ENCODE results near the gene CTNNBL1.

Gene CTNNBL1

DNA sequence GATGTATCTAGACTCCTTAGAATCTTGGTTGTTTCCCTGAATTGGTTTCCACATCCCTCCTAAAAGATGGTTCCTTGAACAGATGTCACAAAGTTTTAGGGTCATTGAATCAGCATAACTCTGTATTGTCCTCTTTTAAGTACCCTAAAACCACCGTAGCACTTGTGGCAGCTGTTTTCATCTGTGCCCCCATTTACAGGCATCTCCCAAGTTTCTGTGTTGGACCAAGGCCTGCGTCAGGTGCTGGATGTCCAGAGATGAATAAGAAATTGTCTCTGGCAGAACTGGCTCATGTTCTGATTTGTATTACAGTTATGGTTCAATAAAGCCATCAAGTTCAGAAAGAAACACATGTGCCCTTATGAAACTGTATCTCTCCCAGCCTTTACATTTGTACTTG is 48.3 kb downstream of the CTNNBL1 start:
- no peak for DNase-seq

DNA sequence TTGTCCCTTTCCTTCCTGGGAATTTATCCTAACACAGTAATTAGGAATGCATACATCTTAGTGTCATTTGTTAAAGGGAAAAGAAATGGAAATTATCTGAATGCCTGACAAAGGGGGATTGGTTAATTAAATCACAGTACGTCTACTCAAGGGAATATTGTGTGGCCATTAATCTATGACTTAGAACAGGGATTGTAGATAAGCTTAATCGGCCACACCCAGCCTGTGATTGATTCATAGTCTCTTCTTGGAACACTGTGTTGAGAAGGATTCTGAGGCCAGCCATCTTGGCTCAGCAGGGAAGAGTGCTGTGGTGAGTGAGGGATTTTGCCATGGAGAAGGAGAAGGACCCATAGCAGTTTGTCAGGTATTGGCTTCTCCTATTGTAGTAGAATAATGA is 50.5 kb downstream of the CTNNBL1 start:
- no peak for DNase-seq

DNA sequence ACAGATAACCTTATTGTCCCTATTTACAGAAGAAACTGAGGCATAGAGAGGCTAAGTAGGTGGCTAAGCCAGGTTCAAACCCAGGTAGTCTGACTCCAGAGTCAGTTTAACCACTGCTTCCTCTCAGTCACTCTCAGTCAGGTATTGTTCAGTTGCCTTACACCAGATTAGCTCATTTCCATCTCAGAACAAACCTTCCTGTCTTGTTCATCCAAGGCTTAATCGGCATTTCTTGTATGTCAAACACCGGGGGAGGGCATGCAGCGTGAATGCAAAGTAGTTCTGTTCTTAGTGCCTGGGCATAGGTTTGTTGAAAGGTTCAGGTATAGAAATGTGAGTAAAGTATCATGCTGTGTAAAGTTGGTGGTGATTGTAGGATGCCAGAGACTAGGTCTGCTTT is 51.7 kb downstream of the CTNNBL1 start:
- DNase-seq = peak; percentile 49

DNA sequence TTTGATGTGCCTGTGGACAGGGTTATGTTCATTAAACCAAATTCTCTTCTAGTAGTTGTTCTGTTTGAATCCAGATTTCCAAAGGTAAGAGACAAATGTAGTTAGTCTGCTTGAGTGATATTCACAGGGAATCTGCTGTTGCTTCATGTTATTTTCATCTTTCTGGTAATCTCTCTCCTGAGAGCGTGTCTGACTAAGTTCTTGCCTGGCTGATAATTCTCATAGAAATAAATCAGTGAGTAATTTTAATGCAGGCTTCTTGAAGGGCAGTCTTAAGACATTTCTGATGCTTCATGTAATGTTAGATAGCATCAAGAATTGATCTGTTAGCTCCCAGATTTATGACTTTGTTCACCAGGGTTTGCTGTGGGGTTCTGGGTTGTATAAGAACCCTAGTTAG is 54.2 kb downstream of the CTNNBL1 start:
- DNase-seq = no peak

DNA sequence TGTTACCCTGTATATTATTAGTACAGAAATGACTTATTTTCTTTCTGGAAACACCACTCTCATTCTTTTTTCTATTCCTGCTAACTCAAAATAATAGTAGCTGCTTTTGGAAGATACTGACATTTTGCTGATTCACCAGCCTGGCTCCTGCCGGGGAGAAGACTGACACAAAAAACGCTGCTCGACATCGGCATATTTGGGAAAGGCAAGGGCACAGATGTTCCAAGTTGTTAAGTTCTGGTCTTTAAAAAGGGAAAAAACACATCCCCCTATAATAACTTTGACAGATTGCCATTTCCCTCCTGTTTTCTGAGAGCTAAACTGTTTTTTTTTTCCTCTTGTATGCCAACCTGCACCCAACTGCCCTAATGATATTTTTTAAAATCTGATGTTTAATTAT is 55.4 kb downstream of the CTNNBL1 start:
- DNase-seq = no peak

DNA sequence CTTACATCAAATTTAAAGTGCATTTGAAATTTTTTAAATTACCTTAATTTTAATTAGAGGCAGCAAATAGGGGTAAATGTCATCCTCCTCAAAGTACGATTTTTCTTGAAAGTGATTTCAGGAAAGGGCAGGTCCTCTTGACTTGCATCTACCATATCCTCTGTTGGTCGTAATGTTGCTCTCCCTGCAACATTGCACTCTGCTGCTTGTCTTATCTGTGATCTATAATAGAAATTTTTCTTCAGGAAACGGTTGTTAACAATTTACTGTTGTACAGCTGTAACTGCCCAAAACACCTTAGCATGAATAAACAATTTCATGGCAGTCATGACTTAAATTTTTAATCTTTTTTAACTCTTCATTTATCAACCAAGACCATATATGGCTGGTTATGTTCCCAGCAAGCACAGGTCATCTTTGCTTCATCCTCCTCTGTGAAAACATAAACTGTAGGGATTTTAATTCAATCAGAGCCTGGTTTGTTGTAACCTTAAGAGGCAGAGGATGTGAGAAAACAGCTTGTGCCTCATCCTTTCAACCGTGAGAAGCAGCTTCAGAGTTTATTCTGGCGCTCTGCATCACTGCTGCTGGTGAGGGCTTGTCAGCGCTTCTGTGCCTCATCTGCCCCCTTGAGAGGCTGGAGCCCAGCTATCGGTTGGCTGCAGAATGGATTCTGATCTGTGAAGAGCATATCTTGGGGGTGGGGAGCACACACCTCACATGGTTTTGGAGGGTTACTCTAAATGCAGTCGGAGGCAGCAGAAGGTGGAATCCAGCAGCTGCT is 56.0 kb downstream of the CTNNBL1 start:
- no peak for DNase-seq

DNA sequence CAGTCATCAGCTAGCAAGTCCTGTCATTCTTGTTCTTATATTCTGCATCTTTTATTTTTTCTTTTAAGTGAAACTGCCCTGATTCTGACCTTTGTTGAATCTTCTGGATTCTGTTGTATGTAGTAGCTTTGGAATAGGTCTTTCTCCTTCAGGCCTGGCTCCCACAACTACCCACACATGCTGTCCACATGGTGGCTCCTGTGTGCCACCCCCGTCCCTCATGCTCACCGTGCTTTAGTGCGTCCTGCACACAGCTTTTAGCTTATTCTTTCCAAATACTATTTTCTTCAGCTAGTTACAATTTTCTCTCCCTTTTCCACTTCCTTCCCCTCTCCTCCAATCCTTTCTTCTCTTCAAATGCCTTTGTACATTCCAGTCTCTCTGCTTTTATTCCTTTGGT is 61.8 kb downstream of the CTNNBL1 start:
- DNase-seq = no peak

DNA sequence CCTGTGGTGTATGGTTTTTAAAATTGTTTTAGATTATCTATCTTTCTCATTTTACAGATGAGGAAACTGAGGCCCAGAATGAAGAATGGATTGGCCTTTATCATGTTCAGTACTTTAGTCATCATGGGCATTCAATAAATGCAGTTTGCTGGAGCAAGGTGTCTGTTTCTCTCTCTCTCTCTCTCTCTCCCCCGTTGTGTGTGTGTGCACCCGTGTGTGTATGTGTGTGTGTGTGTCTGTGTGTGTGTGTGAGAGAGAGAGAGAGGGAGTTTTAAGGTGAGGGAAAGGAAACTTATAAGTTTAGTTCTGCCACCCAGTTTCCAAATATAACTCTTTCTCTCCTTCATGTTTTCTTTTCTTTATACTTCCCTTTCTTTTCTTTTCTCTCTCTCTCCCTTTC is 62.4 kb downstream of the CTNNBL1 start:
- DNase-seq = no peak

DNA sequence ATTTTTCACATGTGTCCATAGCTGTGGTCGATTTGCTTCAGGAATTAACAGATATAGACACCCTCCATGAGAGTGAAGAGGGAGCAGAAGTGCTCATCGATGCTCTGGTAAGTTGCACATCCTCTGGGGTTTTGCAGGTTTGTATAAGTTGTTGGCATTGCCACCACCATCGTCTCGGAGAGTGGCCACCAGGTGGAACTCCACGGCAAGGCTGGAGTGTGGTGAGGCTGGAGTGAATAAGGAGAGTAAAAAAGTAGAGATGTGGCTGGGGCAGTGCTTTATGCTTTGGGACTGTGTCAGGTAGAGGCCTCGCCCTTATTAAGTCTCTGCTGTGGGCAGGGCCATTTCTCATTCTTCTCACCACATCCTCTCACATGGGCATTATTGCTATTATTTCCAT is 63.7 kb downstream of the CTNNBL1 start:
- DNase-seq = no peak

DNA sequence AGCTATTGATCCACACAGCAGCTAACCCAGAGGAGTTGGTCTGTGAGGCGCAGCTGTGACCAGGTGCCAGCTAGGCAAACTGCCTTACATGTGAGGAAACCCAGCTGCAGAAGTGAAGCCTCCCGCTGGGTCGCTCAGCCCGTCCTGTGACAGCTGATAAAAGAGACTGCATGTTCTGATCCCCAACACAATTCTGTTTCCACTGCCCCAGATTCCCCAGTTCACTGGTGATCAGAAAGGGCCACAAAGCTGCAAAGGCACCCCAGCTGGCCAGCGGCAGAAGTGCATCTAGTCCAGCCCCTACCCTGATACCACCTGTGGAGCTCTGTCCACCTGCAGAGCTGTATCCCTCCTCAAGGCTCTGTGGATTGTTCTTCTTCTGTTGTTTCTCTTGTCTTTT is 64.5 kb downstream of the CTNNBL1 start:
- peak; percentile 15 for DNase-seq

DNA sequence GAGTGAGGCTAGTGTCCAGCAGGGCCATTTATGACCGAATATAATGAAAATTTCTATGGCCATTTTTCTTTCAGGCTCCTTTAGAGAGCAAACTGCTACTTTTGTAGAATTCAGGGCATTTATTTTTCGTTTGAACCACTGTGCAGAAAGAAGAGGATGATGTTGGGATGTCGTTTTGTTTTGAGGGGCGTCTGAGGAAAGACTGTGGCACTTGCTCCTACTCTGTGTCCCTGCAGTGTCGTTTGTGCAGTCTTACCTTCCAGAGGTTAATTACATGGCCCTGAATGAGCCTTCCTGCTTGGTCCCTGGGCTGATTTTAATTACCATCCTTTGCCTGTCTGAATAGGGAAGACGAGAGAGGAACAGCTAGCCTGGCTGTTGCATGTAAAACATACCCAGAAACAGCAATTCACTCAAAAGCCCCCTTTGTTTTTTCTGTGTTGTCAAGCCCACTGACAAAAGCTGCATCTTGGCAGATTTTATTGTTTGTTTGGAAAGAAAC is 65.3 kb downstream of the CTNNBL1 start:
- no peak for DNase-seq

DNA sequence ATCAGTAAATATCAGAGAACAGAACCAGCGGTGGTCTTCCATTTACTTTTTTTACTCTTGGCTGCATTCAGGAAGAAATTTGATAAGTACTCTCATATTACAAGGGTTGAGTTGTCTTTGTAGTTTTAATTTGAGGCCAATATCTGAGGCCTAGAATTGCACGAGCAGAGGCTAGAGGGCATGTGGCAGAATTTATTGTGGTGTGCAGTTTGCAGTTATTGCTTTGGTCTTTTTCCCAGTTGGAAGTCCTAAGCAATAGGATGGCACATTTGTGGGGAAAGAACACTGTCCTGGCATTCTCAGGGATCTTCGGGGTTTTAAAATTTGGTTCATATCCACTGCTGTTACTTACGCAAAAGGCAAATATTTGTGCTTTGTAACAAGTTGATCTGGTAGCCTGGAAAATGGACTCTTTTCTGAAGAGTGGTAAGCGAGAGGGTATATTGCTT is 66.0 kb downstream of the CTNNBL1 start:
- no peak for DNase-seq

DNA sequence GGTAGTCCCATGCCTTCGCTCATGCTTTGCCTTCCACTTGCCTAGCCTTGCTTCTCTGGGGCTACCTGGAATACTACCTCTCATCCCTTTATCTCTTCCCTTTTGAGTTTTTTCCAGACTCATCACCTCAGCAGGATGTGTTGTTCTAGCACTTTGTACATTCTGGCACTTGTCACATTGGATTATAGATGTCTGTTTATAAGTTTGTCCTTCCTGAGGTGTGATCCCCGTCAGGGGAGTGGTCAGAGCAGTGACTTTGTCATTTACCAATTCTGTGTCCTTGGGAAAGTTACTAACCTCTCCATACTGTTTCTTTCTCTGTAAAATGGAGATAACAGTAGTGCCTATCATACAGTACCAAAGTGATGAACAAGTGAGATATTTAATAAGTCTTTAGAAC is 66.5 kb downstream of the CTNNBL1 start:
- no peak for DNase-seq

DNA sequence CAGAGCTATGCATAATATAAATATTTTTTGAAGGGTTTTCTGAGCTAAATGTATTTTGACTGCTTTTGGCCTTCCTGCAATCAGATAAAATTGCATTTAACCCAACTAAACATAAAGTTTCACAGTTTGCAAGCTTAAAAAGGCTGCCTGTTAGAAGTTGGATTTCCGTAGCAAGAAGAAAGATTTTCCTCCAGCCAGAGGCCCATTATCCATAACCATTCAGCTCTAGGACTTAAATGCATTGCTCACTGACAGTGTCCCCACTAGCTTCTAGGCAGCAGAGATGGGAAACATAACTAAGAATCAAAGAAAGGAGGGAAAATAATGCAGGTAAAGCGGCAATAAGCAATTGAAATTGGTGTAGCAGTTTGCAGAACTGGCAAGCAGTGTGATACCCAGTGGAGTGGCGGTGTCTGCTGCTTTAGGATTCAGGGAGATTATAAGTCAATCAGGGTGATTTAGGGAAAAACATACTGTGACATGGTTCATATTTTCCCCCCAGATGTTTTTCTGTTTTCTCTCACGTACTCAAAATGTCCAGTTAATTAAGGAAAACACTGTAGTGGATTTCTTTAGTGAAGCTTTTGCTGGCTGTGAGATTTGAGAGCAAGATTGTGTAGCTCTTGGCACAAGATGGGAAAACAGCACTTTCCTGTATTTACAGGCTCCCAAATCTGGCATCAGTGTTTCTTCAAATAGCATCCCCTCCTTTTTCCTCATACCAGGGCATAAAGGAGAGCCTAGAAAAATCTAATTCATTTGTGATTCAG is 69.1 kb downstream of the CTNNBL1 start:
- DNase-seq = no peak

DNA sequence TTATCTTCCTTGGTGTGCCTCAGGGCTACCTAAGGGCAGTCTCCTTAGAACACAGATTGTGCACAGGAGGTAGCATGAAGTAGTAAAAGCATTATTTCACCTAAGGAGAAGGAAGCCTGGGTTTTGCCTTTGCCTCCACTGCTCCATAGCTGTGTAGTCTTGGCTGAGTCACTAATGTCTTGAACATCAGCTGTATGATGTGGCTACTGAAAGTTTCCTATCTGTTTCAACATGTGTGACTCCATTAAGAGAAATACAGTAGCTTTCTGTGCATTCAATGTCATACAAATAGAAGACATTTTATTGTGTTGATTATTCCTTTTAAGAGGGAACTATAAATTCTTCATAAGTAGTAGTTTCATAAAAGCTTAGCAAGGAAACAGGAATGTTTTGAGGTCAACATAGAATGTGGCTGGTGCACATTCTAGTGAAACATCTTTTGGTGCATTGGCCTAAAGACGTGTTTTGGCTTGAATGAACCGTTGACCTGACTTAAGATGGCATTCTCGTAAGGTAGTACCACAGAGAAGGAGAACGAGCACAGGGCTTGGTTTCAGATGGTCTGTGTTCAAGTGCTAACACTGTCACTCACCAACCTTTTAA is 70.6 kb downstream of the CTNNBL1 start:
- no peak for DNase-seq

DNA sequence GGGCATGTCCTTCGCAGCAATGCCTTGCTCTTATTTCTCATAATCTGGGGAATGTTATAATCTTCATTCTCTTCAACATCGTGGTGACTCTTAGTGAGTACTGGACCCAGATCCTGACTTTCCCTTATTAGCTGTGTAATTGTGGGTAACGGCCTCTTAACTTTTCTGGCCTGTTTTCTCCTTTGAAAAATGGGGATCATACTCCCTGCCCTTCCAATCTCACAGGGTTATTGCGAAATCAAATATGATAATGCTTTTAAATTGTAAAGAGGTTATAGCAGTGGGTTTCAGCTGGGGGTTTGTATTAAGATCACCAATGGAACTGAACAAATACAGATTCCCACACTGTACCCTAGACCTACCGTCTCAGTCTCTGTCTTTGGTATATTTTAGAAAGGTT is 77.1 kb downstream of the CTNNBL1 start:
- DNase-seq = no peak

DNA sequence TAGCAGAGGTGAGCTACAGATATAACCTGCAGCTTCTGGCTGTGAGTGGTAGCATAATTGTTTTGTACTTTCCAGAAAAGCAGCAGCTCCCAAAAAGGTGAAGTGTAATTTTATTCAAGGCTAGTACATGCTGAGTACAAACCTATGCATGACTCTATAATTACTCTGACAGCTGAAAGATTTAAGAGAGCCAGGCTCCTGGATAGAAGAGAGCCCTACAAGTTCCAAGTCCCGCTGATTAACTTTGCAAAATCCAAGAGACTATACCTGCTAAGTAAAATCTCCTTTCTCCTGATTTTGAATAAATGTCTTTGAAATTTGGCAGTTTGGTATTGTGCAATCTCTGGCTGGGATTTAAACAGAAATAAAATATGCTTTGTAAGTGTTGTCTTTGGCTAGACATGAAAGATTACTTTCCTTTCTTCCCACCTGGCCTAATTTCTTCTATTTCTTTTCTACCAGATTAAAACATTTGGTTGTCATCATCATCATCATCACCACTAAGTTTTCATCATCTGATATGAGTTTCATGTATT is 79.5 kb downstream of the CTNNBL1 start:
- DNase-seq = no peak

DNA sequence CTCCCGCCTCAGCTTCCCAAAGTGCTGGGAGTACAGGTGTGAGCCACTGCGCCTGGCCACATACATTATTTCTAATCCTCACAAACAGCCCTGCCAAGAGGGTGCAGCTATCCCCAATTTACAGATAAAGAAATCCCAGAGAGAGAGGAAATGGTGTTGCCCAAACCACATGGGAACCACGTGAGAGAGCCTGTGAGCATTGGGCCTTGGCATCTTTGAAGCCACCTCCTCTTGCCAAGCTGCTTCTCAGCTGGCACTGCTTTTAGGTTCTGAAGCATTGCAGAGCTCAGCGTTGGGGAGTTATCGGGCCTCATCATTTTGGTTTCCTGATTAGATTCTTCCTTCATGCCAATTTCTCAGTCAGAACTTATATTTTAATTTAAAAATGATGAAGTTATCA is 80.3 kb downstream of the CTNNBL1 start:
- no peak for DNase-seq

DNA sequence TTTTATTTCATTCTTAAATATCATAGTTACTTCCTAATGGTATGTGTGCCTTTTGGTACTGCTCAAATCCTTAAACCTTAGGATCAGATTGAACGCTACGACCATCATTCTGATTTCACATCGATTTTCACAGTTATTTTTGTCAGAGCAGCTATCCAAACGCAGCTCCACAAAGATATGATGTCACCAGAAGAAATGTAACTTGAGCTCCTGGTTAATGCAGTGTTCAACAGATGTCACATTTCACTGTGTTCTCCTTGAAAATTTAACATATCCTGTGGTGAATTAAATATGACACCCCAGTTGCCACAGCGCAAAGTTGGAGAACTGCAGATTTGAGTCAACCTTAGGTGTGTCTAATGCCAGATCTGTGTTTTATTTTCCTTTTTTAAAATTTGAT is 81.4 kb downstream of the CTNNBL1 start:
- DNase-seq = no peak

DNA sequence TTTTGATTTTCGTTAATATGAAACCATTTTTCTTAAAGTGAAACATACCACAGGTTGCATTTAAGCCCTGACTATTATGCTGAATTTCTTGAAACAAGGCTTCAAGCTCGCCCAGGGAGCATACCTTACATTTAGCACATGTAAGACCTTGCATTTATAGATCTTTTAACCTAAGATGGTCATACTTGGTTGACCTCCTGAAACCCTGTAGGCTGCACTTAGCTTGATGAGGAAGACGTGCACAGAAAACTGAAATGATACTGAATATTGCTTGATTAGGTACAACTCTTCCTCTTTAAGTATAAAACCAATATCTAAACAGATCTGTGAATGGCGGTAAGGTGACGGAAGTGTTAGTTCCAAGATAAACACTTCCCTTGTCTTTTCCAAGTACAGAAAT is 82.2 kb downstream of the CTNNBL1 start:
- no peak for DNase-seq

DNA sequence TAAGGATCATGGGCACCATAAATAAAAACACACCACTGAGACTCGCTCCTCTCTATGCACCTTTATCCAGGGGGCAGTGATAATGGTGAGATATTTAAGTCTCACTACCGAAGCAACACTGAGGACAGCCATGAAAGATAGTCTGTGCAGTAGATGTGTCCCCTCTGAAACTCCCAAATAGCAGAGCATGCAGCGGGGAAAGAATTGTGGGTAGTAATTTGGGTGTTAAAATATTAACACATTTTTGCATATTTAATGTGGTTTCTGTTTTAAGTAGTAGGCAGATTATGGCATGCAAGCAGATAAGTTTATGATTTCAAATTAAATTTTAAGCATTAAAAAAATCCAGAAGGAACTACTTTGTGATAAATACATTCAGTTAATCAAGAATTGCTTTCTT is 82.7 kb downstream of the CTNNBL1 start:
- no peak for DNase-seq

DNA sequence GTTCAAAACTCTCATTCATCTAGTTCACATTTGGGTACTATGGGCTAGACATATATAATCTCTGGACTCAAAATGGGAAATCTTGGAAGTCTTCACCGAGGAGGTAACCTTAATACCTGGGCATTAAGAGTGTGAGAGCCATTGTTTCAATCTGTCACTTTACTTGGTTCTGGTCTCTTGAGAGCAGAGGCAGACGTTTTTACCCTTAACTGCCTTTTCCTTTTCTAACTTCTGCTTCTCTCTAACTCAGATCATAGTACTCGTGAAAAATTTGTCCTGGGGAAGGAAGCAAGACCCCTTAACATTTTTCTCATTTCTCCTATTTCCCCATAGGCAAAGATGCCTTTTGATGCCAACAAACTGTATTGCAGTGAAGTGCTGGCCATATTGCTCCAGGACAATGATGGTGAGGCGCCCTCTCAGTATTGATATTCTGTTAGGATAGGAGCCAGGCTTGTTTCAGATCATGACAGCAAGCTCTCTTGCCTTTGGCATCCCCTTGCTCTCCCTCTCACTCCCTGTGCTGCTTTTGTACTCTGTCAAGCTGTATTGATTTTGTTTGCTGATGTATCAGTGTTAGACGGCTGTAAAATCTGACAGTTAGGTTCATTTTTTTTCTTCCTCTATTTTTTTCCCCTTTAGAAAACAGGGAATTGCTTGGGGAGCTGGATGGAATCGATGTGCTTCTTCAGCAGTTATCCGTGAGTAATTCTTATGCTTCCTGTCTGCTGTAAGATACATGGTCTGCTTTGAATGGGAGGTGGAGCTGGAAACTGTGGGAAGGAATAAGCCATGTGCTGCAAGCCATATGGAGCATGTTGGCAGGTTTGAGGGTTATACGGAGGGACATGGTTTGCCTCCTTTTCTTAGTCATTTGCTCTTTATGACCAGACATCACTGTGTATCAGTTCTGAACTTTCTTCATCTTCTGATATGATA is 83.5 kb downstream of the CTNNBL1 start:
- DNase-seq = no peak

Data from activated CD4-positive, alpha-beta T cell treated with anti-CD3 and anti-CD28 coated beads for 48 hours (primary cell).